C4-2B (cell line): ENCODE results near the gene TMEM117.

Experiments
- H3K27ac ChIP-seq: fragments of 450-650 bp; 2 replicates; pipeline ENCODE4 v1.5.1; 2017
- CTCF ChIP-seq: fragments of 450-650 bp; conservative IDR thresholded peaks from 2 replicates; pipeline ENCODE4 v1.5.1; 2017; ENCODE audit warnings: mild to moderate bottlenecking
- ZFX ChIP-seq: fragments of 450-650 bp; IDR thresholded peaks from 2 replicates; pipeline ENCODE4 v1.6.1; 2017

TMEM117 gene

GRCh38 chr12:43835656-43836474 is at the start of gene TMEM117:
Gene TMEM117, plus strand, starts transcription at chr12:43836081.
- TF ChIP-seq CTCF (no peak), ZFX (peak; percentile 99)
- H3K27ac ChIP-seq, result peak within 1 kb of the TSS; percentile 74

- H3K27ac ChIP-seq, result no peak overlapping the region
- TF ChIP-seq CTCF, result no peak
- no peak for TF ChIP-seq ZFX
Measured at GRCh38 chr12:43786899-43787693, 48.8 kb upstream of the TMEM117 start.

GRCh38 chr12:43789941-43790340 is 45.9 kb upstream of the TMEM117 start:
- TF ChIP-seq CTCF, result no peak
- no peak for TF ChIP-seq ZFX
- no peak overlapping the region for H3K27ac ChIP-seq

- no peak overlapping the region for H3K27ac ChIP-seq
- TF ChIP-seq CTCF (no peak), ZFX (no peak)
Measured at GRCh38 chr12:43795716-43796280, 40.1 kb upstream of the TMEM117 start.

GRCh38 chr12:43797561-43798217 is 38.2 kb upstream of the TMEM117 start:
- no peak overlapping the region for H3K27ac ChIP-seq
- no peak for TF ChIP-seq CTCF
- TF ChIP-seq ZFX, result no peak

- peak overlapping the region; percentile 89 for H3K27ac ChIP-seq
- TF ChIP-seq ZFX (no peak), CTCF (no peak)
Measured at GRCh38 chr12:43805149-43805859, 30.6 kb upstream of the TMEM117 start.
